MM.1S (cell line): ENCODE measurements around the gene CARD10.
A peak's percentile ranks its signal among the peaks of the same experiment; 100 is the strongest.

ENCODE experiments used
- DNase-seq: peaks from one replicate; pipeline ENCODE4 v3.0.0-alpha.2; 2015
- H2AFZ ChIP-seq: fragments of 300-600 bp; sonication (generic); 2 replicates; pipeline ENCODE4 v1.6.0; 2016; ENCODE audit warnings: antibody characterized with exemption, low read length
- H3F3A ChIP-seq: fragments of 300-600 bp; sonication (generic); 2 replicates; pipeline ENCODE4 v1.6.1; 2016; ENCODE audit warnings: mild to moderate bottlenecking, antibody characterized with exemption, low read length, moderate library complexity, mixed read lengths; ENCODE audit not compliant: insufficient read depth
- H3K27ac ChIP-seq: fragments of 300-600 bp; sonication (generic); 2 replicates; pipeline ENCODE4 v1.5.1; 2016; ENCODE audit warnings: mild to moderate bottlenecking, low read length
- H3K27me3 ChIP-seq: fragments of 300-600 bp; sonication (generic); replicated peaks from 2 replicates; pipeline ENCODE4 v1.6.0; 2016; ENCODE audit warnings: low read length; ENCODE audit not compliant: insufficient read depth
- H3K36me3 ChIP-seq: fragments of 300-600 bp; sonication (generic); replicated peaks from 2 replicates; pipeline ENCODE4 v1.6.1; 2016; ENCODE audit warnings: mild to moderate bottlenecking, low read length, mixed read lengths; ENCODE audit not compliant: insufficient read depth
- H3K4me1 ChIP-seq: fragments of 300-600 bp; sonication (generic); 2 replicates; pipeline ENCODE4 v1.6.1; 2016; ENCODE audit warnings: low read length, mixed read lengths
- H3K4me2 ChIP-seq: fragments of 300-600 bp; sonication (generic); 2 replicates; pipeline ENCODE4 v1.6.0; 2016; ENCODE audit warnings: low read depth, low read length
- H3K4me3 ChIP-seq: fragments of 300-600 bp; sonication (generic); 2 replicates; pipeline ENCODE4 v1.5.1; 2016; ENCODE audit warnings: low read length, mixed read lengths
- H3K79me2 ChIP-seq: fragments of 300-600 bp; sonication (generic); 2 replicates; pipeline ENCODE4 v1.6.1; 2016; ENCODE audit warnings: mixed run types, low read length, mixed read lengths
- H3K9ac ChIP-seq: fragments of 300-600 bp; sonication (generic); 2 replicates; pipeline ENCODE4 v1.6.1; 2016; ENCODE audit warnings: low read length, mixed read lengths
- H3K9me2 ChIP-seq: fragments of 300-600 bp; sonication (generic); replicated peaks from 2 replicates; pipeline ENCODE4 v1.6.1; 2016; ENCODE audit warnings: mild to moderate bottlenecking, low read length, mixed read lengths; ENCODE audit not compliant: insufficient read depth
- H3K9me3 ChIP-seq: fragments of 300-600 bp; sonication (generic); replicated peaks from 2 replicates; pipeline ENCODE4 v1.6.1; 2016; ENCODE audit warnings: mild to moderate bottlenecking, low read length, mixed read lengths; ENCODE audit not compliant: insufficient read depth
- H4K20me1 ChIP-seq: fragments of 300-600 bp; sonication (generic); 2 replicates; pipeline ENCODE4 v1.6.1; 2016; ENCODE audit warnings: mild to moderate bottlenecking, low read length, moderate library complexity, mixed read lengths; ENCODE audit not compliant: insufficient read depth
- EZH2 ChIP-seq: fragments of 300-600 bp; sonication (generic); optimal IDR thresholded peaks from 2 replicates; pipeline ENCODE3; 2017; ENCODE audit warnings: low read depth, mild to moderate bottlenecking, antibody characterized with exemption, low read length, mixed read lengths
- EZH2phosphoT487 ChIP-seq: fragments of 300-600 bp; sonication (generic); IDR thresholded peaks from 2 replicates; pipeline ENCODE4 v1.6.1; 2018; ENCODE audit warnings: antibody characterized with exemption, low read length
- TF ChIP-seq, protein P1 (sequence below): fragments of 300-600 bp; sonication (generic); IDR thresholded peaks from 2 replicates; pipeline ENCODE4 v1.5.1; 2016; ENCODE audit warnings: antibody characterized with exemption, low read length, mixed read lengths

Gene CARD10, protein sequence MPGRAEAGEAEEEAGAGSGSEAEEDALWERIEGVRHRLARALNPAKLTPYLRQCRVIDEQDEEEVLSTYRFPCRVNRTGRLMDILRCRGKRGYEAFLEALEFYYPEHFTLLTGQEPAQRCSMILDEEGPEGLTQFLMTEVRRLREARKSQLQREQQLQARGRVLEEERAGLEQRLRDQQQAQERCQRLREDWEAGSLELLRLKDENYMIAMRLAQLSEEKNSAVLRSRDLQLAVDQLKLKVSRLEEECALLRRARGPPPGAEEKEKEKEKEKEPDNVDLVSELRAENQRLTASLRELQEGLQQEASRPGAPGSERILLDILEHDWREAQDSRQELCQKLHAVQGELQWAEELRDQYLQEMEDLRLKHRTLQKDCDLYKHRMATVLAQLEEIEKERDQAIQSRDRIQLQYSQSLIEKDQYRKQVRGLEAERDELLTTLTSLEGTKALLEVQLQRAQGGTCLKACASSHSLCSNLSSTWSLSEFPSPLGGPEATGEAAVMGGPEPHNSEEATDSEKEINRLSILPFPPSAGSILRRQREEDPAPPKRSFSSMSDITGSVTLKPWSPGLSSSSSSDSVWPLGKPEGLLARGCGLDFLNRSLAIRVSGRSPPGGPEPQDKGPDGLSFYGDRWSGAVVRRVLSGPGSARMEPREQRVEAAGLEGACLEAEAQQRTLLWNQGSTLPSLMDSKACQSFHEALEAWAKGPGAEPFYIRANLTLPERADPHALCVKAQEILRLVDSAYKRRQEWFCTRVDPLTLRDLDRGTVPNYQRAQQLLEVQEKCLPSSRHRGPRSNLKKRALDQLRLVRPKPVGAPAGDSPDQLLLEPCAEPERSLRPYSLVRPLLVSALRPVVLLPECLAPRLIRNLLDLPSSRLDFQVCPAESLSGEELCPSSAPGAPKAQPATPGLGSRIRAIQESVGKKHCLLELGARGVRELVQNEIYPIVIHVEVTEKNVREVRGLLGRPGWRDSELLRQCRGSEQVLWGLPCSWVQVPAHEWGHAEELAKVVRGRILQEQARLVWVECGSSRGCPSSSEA

DNA sequence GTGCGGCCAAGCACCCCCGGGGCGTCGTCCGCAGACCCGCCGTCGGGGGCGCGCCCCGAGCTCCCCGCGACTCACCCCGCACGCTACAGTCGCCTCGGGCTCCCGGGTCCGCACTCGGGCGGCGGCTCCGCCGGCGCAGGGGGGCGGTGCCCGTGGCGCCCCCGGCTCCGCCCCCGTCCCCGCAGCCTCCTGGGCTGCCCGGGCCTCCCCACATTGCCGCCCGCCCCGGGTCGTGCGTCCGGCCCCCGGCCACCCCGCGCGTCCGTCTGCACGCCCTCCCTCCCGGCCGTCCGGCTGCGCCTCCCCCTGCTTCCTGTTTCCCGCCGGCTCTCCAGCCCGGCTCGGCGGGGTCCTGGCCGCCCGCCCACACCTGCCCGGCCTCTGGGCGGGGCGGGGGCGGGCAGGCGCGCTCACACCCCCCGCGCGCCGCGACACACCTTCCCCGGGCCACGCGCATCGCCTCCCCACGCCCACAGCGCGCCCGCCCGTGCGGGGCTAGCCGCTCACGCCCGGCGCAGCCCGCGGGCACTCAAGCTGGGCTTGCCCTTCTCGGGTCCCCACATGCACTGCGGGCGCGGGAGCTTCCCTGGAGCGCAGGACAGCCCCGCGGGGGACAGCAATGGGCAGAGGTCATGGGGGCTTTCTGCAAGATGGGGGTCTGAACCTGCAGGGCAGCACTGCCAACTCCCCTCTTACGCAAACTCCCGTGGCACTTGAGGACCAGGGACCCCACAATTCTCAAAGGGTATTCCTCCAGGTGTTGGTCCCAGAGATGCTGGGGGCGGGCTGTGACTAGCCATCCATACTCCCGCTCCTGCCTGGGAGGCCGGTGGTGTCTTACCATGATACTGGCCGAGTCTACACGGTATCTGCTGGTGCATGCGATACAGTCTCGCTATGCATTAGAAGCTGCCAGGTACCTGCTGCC, at the start of gene CARD10:
Gene CARD10 (minus strand): TSS at position 148 of the 928 bp plus-strand sequence. CDS start 215 bp downstream, outside the sequence.
- Histone ChIP-seq H3K27ac (no peak within 1 kb of the TSS), H3K4me1 (no peaks in the 10 kb centered on the region), H3K4me3 (no peak within 1 kb of the TSS; the same call in 1 of the 2 replicates), H3K9ac (no peak within 1 kb of the TSS), H3K9me3 (no peaks in the 10 kb centered on the region), H2AFZ (no peak within 1 kb of the TSS), H4K20me1 (no peaks in the 10 kb centered on the region), H3K4me2 (peak within 1 kb of the TSS; percentile 60), H3K9me2 (no peaks in the 10 kb centered on the region), H3K79me2 (no peaks in the 10 kb centered on the region), H3K36me3 (no peaks in the 10 kb centered on the region), H3K27me3 (peaks cover 87% of the 10 kb centered on the region), H3F3A (no peaks in the 10 kb centered on the region)
- no peak for TF ChIP-seq EZH2phosphoT487
- TF ChIP-seq, protein P1, sequence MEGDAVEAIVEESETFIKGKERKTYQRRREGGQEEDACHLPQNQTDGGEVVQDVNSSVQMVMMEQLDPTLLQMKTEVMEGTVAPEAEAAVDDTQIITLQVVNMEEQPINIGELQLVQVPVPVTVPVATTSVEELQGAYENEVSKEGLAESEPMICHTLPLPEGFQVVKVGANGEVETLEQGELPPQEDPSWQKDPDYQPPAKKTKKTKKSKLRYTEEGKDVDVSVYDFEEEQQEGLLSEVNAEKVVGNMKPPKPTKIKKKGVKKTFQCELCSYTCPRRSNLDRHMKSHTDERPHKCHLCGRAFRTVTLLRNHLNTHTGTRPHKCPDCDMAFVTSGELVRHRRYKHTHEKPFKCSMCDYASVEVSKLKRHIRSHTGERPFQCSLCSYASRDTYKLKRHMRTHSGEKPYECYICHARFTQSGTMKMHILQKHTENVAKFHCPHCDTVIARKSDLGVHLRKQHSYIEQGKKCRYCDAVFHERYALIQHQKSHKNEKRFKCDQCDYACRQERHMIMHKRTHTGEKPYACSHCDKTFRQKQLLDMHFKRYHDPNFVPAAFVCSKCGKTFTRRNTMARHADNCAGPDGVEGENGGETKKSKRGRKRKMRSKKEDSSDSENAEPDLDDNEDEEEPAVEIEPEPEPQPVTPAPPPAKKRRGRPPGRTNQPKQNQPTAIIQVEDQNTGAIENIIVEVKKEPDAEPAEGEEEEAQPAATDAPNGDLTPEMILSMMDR = no peak
- DNase-seq = no peak

DNA sequence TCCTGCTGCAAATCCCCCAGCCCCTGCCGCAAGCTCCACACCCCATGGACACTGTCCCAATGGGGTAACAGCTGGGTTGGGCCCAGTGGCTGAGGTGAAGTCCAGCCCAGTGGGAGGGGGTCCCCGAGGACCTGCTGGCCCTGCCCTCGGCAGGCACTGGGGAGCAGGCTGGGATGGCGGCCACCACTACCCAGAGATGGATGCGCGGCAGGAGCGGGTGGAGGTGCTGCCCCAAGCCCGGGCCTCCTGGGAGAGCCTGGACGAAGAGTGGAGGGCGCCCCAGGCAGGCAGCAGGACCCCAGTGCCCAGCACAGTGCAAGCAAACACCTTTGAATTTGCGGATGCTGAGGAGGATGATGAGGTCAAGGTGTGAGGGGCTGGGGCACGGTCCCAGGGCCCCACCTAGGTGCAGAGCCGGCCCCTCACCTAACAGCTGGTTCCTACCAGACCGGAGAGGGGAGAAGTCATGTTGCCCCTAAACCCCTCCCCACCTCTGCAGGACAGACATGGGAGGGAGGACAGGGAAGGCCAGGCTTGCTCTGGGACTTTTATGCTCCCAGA, 49.3 kb upstream of the CARD10 start:
- TF ChIP-seq EZH2 (no peak), EZH2phosphoT487 (no peak)
- TF ChIP-seq, protein P1 = no peak
- H3K79me2 ChIP-seq = no peaks in the 10 kb centered on the region
- no peaks in the 10 kb centered on the region for H3F3A ChIP-seq
- H3K27ac ChIP-seq = no peak overlapping the region
- no peak overlapping the region for H3K9ac ChIP-seq
- no peak overlapping the region for H2AFZ ChIP-seq
- DNase-seq = no peak
- no peaks in the 10 kb centered on the region for H4K20me1 ChIP-seq
- H3K4me3 ChIP-seq = no peak overlapping the region
- H3K4me1 ChIP-seq = peaks cover 10% of the 10 kb centered on the region
- H3K9me2 ChIP-seq = no peaks in the 10 kb centered on the region
- no peak overlapping the region for H3K4me2 ChIP-seq
- no peaks in the 10 kb centered on the region for H3K36me3 ChIP-seq
- H3K9me3 ChIP-seq = no peaks in the 10 kb centered on the region
- peaks cover 13% of the 10 kb centered on the region; the same call in 1 of the 2 replicates for H3K27me3 ChIP-seq

DNA sequence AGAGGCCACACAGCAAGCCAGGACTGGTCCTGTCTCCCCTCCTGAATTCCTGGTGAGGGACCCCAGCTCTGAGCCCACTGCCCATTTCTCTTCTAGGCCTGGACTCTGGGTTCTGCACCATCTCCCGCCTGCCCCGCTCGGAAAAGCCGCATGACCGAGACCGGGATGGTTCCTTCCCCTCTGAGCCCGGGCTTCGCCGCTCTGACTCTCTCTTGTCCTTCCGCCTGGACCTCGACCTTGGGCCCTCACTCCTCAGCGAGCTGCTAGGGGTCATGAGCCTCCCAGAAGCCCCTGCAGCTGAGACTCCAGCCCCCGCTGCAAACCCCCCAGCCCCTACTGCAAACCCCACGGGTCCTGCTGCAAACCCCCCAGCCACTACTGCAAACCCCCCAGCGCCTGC, 48.8 kb upstream of the CARD10 start:
- Histone ChIP-seq H3K4me1 (peaks cover 10% of the 10 kb centered on the region), H4K20me1 (no peaks in the 10 kb centered on the region)

More for the DNA sequence above, 48.8 kb upstream of the CARD10 start:
- Histone ChIP-seq H3K27me3 (peaks cover 8% of the 10 kb centered on the region; the same call in 1 of the 2 replicates), H3K4me3 (no peak overlapping the region), H3K79me2 (no peaks in the 10 kb centered on the region), H3K9me2 (no peaks in the 10 kb centered on the region), H3K36me3 (no peaks in the 10 kb centered on the region), H3K27ac (no peak overlapping the region), H2AFZ (no peak overlapping the region), H3K9ac (no peak overlapping the region), H3F3A (no peaks in the 10 kb centered on the region), H3K4me2 (no peak overlapping the region), H3K9me3 (no peaks in the 10 kb centered on the region)
- TF ChIP-seq, protein P1 = no peak
- TF ChIP-seq EZH2 (no peak), EZH2phosphoT487 (no peak)
- no peak for DNase-seq
